Activated T-helper 1 cell treated with Interleukin-2 at 50 U/mL for 16 hours (primary cell): ENCODE results near the gene ZNF488.

ENCODE experiments used
- DNase-seq: peaks from one replicate; pipeline ENCODE4 v3.0.0-alpha.2; 2020; ENCODE audit warnings: low read depth

ZNF488 gene

DNA sequence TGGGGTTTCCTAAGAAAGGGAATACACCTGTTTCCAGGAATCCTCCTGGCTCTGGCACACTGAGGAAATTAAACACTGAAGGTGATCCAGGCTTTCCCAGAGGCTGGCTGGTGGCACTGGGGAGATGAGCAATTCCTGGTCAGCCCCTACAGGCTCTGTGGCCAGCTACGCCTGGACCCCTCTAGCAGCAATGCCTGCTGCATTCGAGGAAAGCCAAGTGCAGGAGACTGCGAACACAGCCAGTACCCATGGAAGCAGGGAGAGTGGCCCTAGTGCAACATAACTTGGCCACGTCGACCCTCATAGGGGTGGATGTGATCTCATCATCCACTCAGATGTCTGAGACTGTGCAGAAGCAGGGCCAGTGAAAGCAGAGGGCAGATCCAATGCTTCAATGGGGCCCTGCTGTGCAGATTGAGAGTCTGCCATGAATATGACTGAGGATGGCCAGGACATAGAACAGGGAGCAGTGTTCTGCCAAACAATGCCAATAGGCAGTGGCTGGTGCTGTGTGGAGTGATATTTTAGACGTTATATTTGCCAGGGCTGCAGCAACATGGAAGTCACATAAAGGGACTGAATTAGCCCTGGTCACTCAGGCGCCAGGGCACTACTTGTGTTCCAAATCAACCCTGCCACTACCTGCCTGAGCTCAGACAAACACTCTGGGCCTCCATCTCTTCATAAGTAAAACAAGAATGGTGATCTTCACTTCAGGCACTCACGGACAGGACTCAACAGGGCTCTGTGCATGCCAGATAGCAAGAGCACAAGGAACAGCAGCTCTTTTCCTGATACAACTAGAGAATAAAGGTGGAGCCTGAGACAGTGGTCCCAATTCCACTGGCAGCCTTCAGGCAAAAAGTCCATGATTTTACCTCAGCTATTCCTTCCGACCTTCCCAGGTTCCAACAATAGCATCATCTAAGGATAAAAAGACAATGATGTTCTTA, 2.4 kb downstream of the ZNF488 start:
- no peak for DNase-seq

- no peak for DNase-seq
Measured at GRCh38 chr10:47381103-47381395, 3.0 kb downstream of the ZNF488 start.

- no peak for DNase-seq
Measured at GRCh38 chr10:47380341-47381102, 3.6 kb downstream of the ZNF488 start.

DNA sequence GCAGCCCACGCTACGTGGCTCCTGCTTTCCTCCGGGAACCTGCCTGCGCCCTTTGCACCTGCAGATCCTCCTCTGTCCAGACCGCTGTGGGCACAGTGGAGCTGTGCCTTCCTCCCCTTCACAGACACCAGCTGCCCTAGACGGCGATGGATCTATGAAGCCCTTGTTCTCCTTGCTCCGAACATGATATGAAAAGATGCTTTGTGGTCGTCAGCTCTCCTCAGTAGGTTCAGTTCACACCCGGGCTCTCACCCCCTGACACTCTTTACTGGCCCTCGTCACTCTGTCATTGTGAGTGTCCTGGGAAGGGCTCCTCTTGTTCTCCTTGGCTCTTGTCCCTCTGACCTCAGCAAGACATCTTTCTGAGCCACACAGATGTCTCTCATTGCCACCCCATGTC, 4.2 kb downstream of the ZNF488 start:
- no peak for DNase-seq

DNA sequence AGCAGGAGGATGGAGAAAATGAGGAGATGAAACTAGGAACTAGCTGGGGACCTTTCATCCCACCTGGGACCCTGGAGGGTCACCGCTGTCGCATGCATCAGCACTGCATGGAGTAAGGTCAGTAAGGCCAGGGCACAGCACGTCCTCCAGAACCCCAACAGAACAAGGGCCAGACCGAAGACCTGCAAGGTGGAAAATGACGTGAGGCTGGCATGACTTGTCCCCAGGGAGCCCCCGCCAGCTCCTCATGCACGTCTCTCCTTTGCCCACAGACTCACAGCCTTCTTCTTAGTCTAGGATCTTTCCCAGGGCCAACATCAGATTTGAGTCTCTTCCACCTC, 4.7 kb downstream of the ZNF488 start:
- DNase-seq, result no peak

DNA sequence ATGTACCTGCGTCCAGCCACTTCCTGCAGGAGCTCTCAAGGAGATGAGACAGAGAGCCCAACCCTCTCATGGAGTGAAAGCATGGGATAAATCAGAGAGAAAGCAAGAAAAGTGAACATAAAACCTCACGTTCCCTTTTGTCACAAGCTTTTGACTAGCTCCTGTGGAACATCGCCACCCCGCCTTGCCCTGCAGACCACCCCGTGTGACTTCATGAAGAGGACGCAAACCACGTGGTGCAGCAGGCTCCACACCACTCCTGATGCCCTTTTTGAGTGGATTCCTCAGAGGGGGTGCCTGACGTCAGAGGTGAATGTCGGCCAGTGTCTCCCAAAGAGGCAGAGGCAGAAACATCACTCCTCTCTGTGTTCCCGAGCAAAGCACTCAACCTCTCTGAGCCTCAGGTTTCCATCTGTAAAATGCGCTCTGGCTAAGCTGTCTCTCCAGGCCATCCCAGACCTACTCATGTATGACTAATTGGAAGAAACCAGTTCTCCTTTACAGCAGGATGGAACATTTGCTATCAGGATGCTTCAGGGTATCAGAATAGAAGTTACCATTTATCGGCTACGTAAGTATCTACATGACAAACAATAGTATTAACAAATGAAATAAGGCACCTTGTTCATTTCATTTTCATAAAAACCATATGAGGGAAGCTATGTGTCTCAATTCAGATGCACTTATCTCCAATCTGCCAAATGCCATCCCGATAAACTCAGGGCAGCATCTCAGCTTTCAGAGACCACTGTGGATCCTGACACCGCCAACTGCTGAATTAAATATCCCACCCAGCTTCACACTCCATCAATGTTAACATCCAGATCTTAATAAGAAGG, 5.3 kb downstream of the ZNF488 start:
- no peak for DNase-seq

GRCh38 chr10:47378183-47378510, 5.9 kb downstream of the ZNF488 start:
- DNase-seq, result no peak

DNA sequence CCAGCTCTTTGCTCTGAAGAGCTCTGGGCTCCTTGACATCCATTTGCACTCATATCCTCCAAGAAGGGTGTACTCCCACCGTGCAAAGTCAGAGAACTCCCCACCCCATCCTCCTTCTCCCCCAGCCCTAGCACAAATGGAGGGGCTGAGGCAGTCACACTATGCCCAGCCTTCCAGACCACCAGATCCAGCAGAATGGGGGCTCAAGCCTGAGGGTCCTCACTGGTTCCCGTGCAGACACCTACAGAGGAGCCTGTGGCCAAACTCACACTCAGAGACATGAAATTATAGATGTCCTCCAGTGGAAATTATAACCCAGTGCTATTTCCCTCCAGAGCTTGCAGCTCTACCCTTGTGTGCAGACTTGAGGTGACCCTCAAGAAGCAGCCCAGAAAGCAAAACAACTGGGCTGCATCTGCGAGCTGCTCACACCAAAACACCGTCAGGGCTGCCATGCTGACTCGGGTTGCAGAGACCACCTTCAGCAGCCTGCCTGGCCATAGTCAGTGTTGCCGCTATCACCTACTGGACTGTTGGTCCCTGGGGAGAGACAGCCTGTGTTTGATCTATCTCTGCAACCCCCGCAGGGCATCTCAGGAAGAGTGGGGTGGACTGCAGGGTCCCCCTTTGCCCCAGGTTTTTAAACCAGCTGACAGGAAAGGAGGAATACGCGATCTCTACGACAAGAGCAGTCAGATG, 7.4 kb downstream of the ZNF488 start:
- no peak for DNase-seq

DNA sequence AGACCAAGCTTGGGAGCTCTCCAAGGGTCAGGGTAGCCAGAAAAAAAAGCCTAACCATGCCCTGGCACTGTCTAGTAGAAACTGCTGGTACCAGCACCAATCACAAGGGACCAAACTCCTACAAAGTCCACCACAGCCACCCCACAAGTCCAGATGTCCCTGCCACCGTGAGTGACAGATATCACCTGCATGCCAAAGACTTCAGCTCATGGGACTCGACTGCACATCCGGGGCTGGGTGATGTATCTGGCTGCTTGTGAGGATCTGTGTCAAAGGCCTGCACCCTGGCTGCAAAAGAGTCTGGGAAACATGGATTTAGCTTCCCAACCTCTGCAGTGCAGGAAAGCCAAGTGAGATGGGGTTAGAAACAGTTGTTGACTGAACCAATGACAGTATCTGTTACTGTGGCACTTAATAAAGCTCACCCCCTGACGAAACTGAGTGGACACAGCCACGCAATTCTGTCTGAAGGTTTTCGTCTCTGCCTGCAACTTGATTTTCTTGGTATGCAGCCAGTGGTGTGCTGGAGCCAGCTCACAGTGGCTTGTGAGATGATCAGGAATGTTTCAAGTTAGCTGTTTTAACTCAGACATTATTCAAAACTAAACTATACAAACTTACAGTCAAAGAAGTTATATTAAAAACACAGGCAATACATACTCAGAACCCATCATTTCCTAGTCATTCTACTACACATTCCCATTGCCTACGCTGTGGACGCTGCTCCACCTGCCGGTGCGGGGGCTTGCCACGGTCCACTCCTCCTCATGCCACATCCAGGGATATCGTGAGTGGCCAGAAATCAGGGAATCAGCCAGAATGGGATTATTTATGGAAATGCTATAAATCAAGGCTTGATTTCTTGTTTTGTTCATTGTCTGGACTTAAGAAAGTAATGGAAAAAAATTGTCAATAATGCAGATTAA, 9.2 kb downstream of the ZNF488 start:
- no peak for DNase-seq

DNA sequence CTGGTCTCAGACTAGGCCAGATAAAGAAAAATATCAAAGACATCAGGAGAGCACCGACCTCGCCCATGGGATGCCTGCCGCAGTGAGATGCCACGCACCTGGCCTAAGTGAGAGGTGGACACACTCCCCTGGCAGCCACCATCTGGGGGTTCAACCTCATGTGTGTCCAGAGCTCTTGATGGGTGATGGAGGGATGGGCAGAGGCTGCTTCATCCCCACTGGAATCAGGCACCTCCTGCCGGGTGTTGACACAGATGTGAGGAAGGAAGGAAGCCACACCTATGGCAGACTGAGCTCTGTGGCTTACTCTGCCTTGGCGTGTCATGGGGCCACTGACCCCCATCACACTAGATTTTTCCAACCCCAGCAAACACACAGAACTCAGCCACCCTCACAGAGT, 11.4 kb downstream of the ZNF488 start:
- DNase-seq, result no peak

DNA sequence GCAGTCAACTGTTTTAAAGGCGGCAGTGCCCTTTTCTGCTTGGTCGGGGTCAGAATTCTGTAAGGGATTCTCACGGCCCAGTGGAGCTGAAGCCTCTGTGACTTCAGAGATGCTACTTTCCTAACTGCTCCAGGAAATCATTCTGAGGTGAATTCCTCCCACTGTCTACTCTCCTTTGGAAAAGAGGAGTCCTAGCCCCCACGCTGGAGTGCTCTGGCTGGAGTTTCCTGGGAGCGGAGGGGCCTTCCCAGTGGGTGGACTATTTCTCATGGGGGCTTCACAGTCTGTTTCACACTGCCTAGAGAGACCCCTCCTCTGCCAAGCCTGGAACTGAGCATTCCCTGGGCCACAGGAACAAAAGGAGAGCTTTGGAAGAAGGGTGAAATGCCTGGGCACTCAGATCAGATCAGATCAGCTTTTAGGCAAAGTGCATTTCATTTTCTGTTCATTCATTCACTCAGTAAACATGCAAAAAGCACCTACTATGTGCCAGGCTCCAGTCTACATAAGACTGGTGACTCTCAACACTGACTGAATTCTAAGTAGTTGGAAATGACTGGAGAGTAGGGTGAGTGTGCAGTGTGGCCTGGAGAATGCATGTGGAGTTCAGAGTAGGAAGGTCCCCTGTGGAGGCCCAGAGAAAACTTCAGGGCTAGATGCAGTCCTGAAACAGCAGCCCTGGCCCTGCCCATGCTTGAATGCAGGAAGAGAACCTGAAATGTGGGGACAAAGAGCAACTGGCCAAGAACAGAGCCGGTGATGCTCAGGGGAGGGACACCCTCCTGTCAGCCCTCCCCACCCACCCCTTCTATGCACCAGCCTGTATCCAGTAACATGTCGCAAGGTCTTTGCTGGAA, 12.2 kb downstream of the ZNF488 start:
- no peak for DNase-seq

DNA sequence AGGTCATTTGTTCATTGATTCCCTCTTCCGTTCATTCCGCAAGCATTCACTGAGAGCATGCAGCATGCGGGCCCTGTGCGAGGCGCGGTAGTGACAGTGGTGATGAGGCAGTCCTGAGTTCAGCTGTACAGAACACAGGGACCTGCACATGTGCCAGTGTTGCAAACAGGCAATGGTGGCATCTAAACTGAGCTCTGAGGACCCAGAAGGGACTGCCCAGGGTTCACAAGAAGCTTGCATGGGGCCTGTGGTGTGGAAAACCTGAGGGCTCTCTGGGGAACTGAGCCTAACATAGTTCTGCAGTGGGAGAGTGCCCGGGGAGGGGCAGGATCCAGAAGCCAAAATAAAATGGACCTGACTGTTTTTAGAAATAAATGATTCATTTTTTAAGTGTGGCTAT, 13.2 kb downstream of the ZNF488 start:
- DNase-seq, result no peak

- DNase-seq, result no peak
Measured at GRCh38 chr10:47370015-47370767, 13.9 kb downstream of the ZNF488 start.

GRCh38 chr10:47369251-47369894, 14.7 kb downstream of the ZNF488 start:
- no peak for DNase-seq

GRCh38 chr10:47368431-47369180, 15.5 kb downstream of the ZNF488 start:
- DNase-seq, result no peak

DNA sequence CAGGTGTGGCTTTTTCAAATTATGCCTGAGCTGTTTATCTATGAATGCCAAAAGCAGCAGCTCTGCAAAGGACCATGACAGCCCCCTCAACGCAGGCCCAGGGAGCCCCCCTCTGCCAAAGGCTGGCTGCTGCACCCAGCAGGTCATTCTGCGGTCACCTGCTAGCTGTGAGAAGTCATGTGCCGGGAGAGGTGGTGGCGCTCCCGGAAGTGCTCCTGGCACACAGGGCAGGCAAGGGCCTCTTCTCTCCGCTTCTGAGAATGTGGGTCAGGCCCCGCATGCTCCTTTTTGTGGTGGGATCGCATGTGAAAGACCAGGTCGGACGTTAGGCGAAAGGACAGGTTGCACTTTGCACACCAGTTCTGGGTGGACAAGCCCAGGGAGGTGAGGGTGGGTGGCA, 16.4 kb downstream of the ZNF488 start:
- DNase-seq, result no peak

- DNase-seq, result no peak
Measured at GRCh38 chr10:47366731-47367460, 17.2 kb downstream of the ZNF488 start.
